SK-N-SH (cell line): ENCODE data around the gene GNE.

Source experiments
- CTCF ChIP-seq: fragments of 200-600 bp; sonication (generic); IDR thresholded peaks from 2 replicates; pipeline ENCODE4 v1.6.1; 2017; ENCODE audit warnings: antibody characterized with exemption, mild to moderate bottlenecking, moderate library complexity
- SIN3A ChIP-seq: IDR thresholded peaks from 2 replicates; pipeline ENCODE4 v1.6.1; 2012; ENCODE audit warnings: low read depth, mild to moderate bottlenecking, low read length, moderate library complexity, borderline replicate concordance
- SMC3 ChIP-seq: IDR thresholded peaks from 2 replicates; pipeline ENCODE4 v1.6.1; 2012; ENCODE audit warnings: low read depth, low read length, improper control_type of control experiment

GRCh38 chr9:36213989-36214388, 44.3 kb downstream of the GNE start:
- no peak for TF ChIP-seq CTCF
- TF ChIP-seq SIN3A: no peak
- no peak for TF ChIP-seq SMC3
